Mucosa of descending colon (tissue), 3 donors: ENCODE data around the gene CFAP61. TPM values are rescaled to one million over a fixed set of nuclear protein-coding genes. Genes with fewer than 3 reads are reported as not detected.
A peak's percentile ranks its signal among the peaks of the same experiment; 100 is the strongest.

Experiments
- ATAC-seq: fragments of 200-7000 bp; cut with Tn5 transposase; one replicate; pipeline ENCODE4 v1.9.1; 2020; ENCODE audit warnings: mild to moderate bottlenecking, moderate library complexity
- DNase-seq, 3 donors: peaks; one replicate each; pipeline ENCODE4 v3.0.0-alpha.2; 2020
- H3K36me3 ChIP-seq: fragments of 200-600 bp; one replicate; pipeline ENCODE4 v1.8.0; 2021; ENCODE audit warnings: low read depth, mild to moderate bottlenecking
- H3K4me1 ChIP-seq: fragments of 200-600 bp; one replicate; pipeline ENCODE4 v1.8.0; 2021; ENCODE audit warnings: low read depth, mild to moderate bottlenecking
- H3K4me3 ChIP-seq: fragments of 200-600 bp; one replicate; pipeline ENCODE4 v1.8.0; 2021; ENCODE audit warnings: mild to moderate bottlenecking
- H3K9me3 ChIP-seq: fragments of 200-600 bp; one replicate; pipeline ENCODE4 v1.8.0; 2021; ENCODE audit warnings: mild to moderate bottlenecking
- CTCF ChIP-seq: fragments of 200-600 bp; IDR thresholded peaks from one replicate; pipeline ENCODE4 v1.8.0; 2022; ENCODE audit warnings: antibody characterized with exemption, mild to moderate bottlenecking
- intact Hi-C, 2 donors: fragments of 100-400 bp; cut with DNase I in 1 of 2; cut with micrococcal nuclease in 1 of 2; formaldehyde crosslinking; loops; one replicate each; pipeline versions ENCODE4 v1.11.0 to v1.11.1; 2022; cut with DNase I, micrococcal nuclease
- total RNA-seq, 3 donors: library from RNA; stranded (reverse); fragmentation: NEBNext Ultra II Directional in 2 of 3; extraction: Animal tissue kit (Norgen Biotek cat#: 25700) in 2 of 3; gene quantifications; one replicate each; pipeline versions ENCODE4 v1.2.1 to v1.2.4, GENCODE V29; 2021 to 2023
- donor health status: DM: no; HTN: no; CAD: no; lungs with moderate emphysema.
- donor health status: DM: no; HTN: no; CAD: no.
- donor health status: DM: no; HTN: yes; CAD: no.

Gene CFAP61
- total RNA-seq, 3 donors from 2014 or later, result 0.35 to 0.79 TPM; not detected in 1

GRCh38 chr20:20297181-20297580 is 244.8 kb downstream of the CFAP61 start:
- Histone ChIP-seq H3K36me3 (no peaks in the 10 kb centered on the region), H3K4me1 (no peaks in the 10 kb centered on the region), H3K9me3 (no peaks in the 10 kb centered on the region), H3K4me3 (no peak overlapping the region)
- no peak for DNase-seq
- no peak for TF ChIP-seq CTCF
- no peak for ATAC-seq
- intact Hi-C loops, result no loop called here

GRCh38 chr20:20297752-20298151 is 245.4 kb downstream of the CFAP61 start:
- no peaks in the 10 kb centered on the region for H3K36me3 ChIP-seq
- no peaks in the 10 kb centered on the region for H3K4me1 ChIP-seq
- intact Hi-C loops, result no loop called here
- H3K4me3 ChIP-seq, result no peak overlapping the region
- ATAC-seq, result no peak
- no peak for TF ChIP-seq CTCF
- no peak for DNase-seq
- no peaks in the 10 kb centered on the region for H3K9me3 ChIP-seq

GRCh38 chr20:20299904-20300303 is 247.6 kb downstream of the CFAP61 start:
- no peaks in the 10 kb centered on the region for H3K4me1 ChIP-seq
- no peak for ATAC-seq
- no peak for DNase-seq
- no peaks in the 10 kb centered on the region for H3K9me3 ChIP-seq
- H3K4me3 ChIP-seq, result no peak overlapping the region
- TF ChIP-seq CTCF, result no peak
- H3K36me3 ChIP-seq, result no peaks in the 10 kb centered on the region
- intact Hi-C loops, result no loop called here

GRCh38 chr20:20303320-20303719 is 251.0 kb downstream of the CFAP61 start:
- TF ChIP-seq CTCF, result no peak
- Histone ChIP-seq H3K9me3 (no peaks in the 10 kb centered on the region), H3K36me3 (no peaks in the 10 kb centered on the region), H3K4me3 (no peak overlapping the region), H3K4me1 (no peaks in the 10 kb centered on the region)
- no peak for DNase-seq
- intact Hi-C loops, result no loop called here
- no peak for ATAC-seq

- Histone ChIP-seq H3K4me1 (no peaks in the 10 kb centered on the region), H3K9me3 (no peaks in the 10 kb centered on the region), H3K4me3 (no peak overlapping the region), H3K36me3 (no peaks in the 10 kb centered on the region)
- TF ChIP-seq CTCF, result no peak
- intact Hi-C loops, result no loop called here
- DNase-seq (peak in 1 of 3 donors; percentile 13), ATAC-seq (no peak)
Observed at GRCh38 chr20:20303742-20304141, 251.4 kb downstream of the CFAP61 start.

- ATAC-seq, result no peak
- TF ChIP-seq CTCF, result no peak
- no peaks in the 10 kb centered on the region for H3K9me3 ChIP-seq
- no peak for DNase-seq
- no peaks in the 10 kb centered on the region for H3K4me1 ChIP-seq
- intact Hi-C loops, result no loop called here
- H3K4me3 ChIP-seq, result no peak overlapping the region
- no peaks in the 10 kb centered on the region for H3K36me3 ChIP-seq
Observed at GRCh38 chr20:20304942-20305341, 252.6 kb downstream of the CFAP61 start.
